Gastrocnemius medialis (tissue), 4 donors: Measurements from ENCODE around the gene LRMDA.

ENCODE experiments used
- POLR2A ChIP-seq, 2 donors: fragments of 450-650 bp; IDR thresholded peaks; one replicate each; pipeline ENCODE4 v1.6.1; 2017; ENCODE audit warnings: antibody characterized with exemption in 2 of 2, mild to moderate bottlenecking in 2 of 2, moderate library complexity in 2 of 2
- TF ChIP-seq, protein P1 (sequence below), 5 experiments: fragments of 450-650 bp in 3 of 5; fragments of 200-600 bp in 2 of 5; sonication (generic) in 2 of 5; IDR thresholded peaks in 4 of 5; conservative IDR thresholded peaks in 1 of 5; 1 replicate in 4 of 5; 2 replicates in 1 of 5; pipeline ENCODE4 v1.5.1; 2016 to 2019; ENCODE audit warnings: antibody characterized with exemption in 5 of 5, mild to moderate bottlenecking in 3 of 5, moderate library complexity in 3 of 5

DNA sequence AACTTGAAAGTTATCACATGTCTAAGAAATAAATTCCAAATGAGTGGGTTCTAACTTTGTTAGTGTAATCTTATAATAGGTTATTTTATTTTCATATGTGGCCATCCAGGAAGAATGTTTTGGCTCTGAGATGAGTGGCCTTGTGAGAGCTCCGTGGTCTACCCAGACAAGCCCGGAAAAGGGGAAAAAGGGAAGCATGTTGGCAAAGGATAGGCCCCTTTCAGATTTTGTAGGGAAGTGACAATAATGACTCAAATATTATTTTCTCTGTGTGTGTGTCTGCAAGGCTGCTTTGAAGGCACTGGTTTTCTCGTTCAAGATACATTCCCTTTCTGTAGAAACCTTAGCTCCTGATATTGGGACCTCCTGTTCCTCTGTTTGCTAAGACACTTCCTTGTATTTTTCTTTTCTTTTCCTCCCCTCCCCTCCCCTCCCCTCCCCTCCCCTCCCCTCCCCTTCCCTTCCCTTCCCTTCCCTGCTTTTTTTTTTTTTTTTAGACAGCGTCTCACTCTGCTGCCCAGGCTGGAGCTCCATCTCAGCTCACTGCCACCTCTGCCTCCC is 240.8 kb downstream of the LRMDA start:
- no peak for TF ChIP-seq POLR2A (IDR thresholded peaks at IDR 0.05)
- TF ChIP-seq, protein P1, sequence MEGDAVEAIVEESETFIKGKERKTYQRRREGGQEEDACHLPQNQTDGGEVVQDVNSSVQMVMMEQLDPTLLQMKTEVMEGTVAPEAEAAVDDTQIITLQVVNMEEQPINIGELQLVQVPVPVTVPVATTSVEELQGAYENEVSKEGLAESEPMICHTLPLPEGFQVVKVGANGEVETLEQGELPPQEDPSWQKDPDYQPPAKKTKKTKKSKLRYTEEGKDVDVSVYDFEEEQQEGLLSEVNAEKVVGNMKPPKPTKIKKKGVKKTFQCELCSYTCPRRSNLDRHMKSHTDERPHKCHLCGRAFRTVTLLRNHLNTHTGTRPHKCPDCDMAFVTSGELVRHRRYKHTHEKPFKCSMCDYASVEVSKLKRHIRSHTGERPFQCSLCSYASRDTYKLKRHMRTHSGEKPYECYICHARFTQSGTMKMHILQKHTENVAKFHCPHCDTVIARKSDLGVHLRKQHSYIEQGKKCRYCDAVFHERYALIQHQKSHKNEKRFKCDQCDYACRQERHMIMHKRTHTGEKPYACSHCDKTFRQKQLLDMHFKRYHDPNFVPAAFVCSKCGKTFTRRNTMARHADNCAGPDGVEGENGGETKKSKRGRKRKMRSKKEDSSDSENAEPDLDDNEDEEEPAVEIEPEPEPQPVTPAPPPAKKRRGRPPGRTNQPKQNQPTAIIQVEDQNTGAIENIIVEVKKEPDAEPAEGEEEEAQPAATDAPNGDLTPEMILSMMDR (IDR thresholded peaks at IDR 0.05 in 4 of 5, conservative IDR thresholded peaks at IDR 0.05 in 1 of 5): no peak
